ENCODE measurements around the gene DNAH10.

DNA sequence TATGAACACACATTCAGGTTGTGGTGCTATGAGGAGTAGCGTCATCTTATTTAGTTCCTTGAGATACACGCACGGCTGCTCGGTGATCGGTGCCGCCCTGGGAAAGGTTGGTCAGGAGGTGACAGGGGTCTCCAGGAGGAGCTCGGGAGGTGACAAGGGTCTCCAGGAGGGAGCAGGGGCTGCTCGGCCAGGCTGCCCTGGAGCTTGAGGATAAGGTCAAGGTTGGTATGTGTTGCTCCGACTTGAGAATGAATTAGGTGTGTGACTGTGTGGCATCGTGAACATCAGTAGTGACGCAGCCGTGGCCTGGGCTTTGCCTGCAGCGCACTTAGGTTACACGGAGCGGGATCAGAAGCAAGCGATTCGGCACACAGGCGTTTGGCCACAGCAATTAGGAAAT, 174.4 kb downstream of the DNAH10 start:
- TF ChIP-seq, protein P1, sequence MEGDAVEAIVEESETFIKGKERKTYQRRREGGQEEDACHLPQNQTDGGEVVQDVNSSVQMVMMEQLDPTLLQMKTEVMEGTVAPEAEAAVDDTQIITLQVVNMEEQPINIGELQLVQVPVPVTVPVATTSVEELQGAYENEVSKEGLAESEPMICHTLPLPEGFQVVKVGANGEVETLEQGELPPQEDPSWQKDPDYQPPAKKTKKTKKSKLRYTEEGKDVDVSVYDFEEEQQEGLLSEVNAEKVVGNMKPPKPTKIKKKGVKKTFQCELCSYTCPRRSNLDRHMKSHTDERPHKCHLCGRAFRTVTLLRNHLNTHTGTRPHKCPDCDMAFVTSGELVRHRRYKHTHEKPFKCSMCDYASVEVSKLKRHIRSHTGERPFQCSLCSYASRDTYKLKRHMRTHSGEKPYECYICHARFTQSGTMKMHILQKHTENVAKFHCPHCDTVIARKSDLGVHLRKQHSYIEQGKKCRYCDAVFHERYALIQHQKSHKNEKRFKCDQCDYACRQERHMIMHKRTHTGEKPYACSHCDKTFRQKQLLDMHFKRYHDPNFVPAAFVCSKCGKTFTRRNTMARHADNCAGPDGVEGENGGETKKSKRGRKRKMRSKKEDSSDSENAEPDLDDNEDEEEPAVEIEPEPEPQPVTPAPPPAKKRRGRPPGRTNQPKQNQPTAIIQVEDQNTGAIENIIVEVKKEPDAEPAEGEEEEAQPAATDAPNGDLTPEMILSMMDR (IDR thresholded peaks at IDR 0.05; ENCODE audit: low read length): no peak
- TF ChIP-seq EZH2 (IDR thresholded peaks at IDR 0.05; ENCODE audit: borderline replicate concordance, low read length): no peak
